NCI-H526 (cell line): ENCODE data around the gene CHRNB1.

Experiments used
- DNase-seq, 2 experiments: peaks; one replicate each; lab custom pipeline; 2025; lab: John Stamatoyannopoulos, UW

Gene CHRNB1, protein sequence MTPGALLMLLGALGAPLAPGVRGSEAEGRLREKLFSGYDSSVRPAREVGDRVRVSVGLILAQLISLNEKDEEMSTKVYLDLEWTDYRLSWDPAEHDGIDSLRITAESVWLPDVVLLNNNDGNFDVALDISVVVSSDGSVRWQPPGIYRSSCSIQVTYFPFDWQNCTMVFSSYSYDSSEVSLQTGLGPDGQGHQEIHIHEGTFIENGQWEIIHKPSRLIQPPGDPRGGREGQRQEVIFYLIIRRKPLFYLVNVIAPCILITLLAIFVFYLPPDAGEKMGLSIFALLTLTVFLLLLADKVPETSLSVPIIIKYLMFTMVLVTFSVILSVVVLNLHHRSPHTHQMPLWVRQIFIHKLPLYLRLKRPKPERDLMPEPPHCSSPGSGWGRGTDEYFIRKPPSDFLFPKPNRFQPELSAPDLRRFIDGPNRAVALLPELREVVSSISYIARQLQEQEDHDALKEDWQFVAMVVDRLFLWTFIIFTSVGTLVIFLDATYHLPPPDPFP

GRCh38 chr17:7444682-7445618 lies at the start of gene CHRNB1:
Gene CHRNB1 (plus strand): TSS chr17:7445061. CDS start chr17:7445128, 67 bp downstream.
- no peak for DNase-seq

GRCh38 chr17:7396147-7396546 lies 48.7 kb upstream of the CHRNB1 start:
- DNase-seq = no peak

GRCh38 chr17:7398612-7399011 lies 46.2 kb upstream of the CHRNB1 start:
- DNase-seq = no peak

DNA sequence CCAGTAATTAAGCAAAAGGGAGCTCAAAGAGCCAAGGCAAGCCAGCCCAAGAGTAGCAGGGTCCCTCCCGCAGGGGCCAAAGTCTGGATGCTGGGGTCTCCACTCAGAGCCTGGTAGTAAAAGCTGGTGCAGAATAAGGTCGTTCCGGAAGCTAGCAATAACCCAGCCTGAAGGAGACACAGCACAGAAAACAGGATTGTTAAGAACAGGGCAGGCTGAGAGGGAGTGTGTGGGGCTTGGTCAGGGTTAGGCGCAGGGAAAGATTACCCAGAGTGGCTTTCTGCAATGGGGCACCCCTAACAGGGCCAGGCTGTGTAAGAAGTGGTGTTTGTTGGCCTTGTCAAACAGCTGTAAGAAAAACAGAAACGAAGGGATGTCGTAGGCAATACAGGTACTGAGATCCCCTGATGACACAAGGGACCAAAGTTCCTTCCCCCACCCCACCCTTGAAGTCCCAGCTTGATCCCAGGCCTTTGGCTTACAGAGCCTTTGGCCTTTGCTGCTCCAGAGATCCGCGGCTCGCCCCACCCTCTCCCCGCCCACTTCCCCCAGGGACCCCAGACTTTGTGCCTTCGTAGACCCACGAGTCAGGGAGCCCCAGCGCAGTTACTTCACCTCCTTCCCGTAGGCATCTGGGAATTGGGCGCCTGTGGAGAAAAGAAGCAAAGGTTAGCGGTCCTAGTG lies 41.7 kb upstream of the CHRNB1 start:
- peak in 1 of 2 experiments; percentile 46 for DNase-seq

DNA sequence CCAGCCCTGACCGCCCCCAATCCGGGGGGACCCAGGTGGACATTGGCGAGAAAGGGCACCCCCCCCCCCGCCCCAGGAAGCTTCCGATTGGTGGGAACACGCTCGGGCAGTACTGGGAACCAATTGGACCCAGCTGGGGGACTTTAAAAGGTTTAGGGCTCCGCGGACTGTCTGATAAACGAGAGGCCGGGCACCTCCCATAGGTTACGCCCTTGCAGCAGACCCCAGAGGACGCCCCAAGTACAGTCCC lies 41.2 kb upstream of the CHRNB1 start:
- peak in 1 of 2 experiments; percentile 45 for DNase-seq

GRCh38 chr17:7403977-7404736 lies 40.7 kb upstream of the CHRNB1 start, which contains the start of gene TMEM256:
Gene TMEM256 (minus strand): TSS chr17:7404097. CDS start chr17:7404084, 13 bp downstream.
- DNase-seq = peak; percentile 95 to 97

DNA sequence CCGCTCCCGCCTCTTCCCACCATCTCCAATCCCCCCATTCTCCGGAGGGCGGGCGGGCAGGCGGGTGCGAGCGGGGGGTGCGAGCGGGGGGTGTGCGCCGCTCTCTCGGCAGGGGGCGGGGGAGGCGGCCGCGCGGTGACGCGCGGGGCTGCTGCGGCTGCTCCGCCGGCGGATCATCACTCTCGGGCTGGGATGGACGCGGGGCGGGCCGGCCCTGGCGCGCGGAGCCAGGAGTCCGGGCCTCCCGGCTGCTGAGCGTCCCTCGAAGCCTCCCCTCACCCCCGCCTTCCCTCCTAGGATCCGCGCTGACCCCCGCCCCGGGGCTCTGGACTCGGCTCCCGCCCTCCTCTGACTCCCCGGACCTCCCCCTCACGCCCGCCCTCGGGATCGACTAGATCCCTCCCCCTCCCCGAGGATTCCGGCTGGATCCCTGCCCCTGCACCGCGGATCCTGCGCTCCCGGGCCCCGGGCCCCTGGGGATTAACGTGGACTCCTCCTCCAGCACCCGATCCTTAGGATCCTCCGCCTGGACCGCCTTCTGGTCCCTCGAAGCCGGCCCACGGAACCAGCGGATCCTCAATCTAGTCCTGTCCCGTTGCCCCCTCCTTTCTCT lies 40.0 kb upstream of the CHRNB1 start:
- DNase-seq = peak in 1 of 2 experiments; percentile 50

GRCh38 chr17:7405350-7406234 lies 39.3 kb upstream of the CHRNB1 start:
- DNase-seq = no peak

- no peak for DNase-seq
Measured at GRCh38 chr17:7406235-7406825, 38.5 kb upstream of the CHRNB1 start.

DNA sequence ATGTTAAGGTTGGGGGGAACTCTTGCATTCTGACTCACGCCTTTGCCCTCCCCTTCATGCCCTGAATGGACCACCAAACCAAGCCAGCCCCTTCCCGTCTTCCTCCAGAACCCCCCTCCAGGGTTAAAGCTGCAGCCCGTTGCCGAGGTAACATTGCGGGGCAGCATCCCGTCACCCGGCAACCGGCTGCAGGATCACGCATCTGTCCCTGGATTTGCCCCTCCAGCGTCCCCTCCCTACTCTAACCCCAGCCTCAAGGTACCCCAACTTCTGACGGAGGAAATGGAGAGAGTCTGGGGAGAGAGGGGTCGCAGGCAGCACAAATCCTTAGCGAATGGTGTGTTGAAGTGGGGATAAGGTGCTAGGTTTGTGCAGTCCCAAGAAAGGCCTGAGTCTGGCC lies 37.8 kb upstream of the CHRNB1 start:
- DNase-seq = no peak

DNA sequence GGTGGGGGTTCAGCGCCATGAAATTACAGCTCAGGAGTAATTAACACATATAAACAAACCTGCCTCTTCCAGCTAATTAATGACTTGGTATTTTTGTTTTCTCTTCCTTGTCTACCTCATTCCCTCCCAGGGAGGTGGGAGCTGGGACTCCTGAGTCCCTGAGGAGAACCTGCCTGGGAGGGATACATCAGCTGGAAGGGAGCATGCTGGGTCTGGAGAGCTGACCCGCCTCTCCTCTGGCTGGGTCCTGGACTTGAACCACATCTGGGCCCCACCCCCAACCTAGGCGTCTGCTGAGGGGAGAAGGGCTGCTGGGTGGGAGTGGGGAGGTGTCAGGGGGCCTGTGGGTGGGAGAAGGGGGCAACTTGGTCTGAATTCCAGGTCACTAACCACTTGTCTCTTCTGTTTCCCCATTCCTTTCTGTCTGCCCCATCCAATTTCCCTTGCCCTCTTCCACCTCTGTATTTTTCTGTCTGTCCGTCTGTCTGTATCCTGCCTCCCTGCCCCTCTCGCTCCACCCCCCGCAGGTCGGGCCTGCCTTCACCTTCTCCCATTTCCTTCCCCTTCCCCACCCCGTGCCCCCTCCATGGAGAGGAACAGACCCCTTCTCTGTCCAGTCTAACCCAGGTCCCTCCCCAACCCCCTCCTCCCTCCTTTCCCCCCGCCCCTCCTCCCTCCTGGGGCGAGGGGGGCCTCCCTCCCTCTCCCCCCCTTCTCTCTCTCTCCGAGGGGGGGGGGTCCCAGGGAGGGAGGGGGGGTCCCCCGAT lies 37.2 kb upstream of the CHRNB1 start, which contains the start of gene NLGN2:
TSS of gene NLGN2 (plus strand) at position 361 of the 767 bp plus-strand sequence. CDS start 411 bp downstream, outside the sequence.
- no peak for DNase-seq

- no peak for DNase-seq
Measured at GRCh38 chr17:7408252-7408727, 36.6 kb upstream of the CHRNB1 start.

GRCh38 chr17:7408863-7409262 lies 36.0 kb upstream of the CHRNB1 start:
- DNase-seq = no peak

DNA sequence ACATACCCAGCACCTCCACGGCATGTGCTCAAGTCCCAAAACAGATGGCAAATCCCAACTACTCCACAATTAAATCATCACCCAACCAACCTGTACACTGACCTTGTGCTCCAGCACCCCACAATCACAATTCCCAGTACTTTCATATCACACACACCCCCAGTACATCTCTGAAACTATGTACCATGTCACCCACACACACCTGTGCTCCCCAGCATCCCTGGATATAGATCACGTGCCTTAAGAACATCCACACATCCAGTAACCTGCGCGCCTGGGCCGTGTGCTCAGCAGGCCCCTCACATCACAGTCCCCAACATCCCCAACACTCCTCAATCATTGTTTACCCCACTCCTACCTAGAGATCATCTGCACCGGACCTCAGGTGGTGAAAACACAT lies 35.1 kb upstream of the CHRNB1 start:
- DNase-seq = no peak

DNA sequence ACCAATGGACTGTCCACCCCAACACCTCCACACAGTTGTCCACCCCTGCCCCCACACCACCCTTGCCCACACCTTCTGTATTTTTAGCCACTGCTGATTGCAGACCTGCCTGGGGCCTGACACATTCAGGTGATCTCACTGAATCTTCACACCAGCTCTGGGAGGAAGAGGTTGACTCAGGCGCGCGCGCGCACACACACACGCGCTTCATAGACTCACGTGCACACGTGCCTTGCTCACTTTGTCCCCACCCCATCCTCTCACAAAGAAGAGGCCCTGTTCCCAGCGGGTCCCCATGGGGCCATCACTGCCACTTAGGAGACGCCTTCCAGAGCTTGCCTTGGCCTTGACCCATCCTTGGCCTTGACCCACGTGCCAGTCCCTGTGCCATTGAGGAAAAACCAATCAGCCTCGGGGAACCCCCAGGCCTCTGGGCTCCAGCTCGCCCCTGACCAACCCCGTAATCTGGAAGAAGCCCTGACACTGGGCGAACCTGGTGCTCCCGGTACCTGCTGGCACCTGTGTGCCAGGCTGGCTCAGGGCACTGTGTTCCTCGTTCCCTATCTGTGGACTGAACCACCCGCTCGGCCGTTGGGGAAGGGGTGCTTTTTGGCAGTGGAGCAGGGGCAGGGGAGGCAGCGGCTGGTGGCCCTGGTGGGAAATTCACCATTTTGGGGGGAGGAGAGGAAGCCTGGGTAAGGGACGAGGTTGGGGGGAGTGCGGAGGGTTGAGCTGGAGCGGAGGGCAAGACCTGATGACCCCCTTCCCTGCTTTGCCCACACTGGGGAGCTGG lies 34.0 kb upstream of the CHRNB1 start:
- DNase-seq = no peak

DNA sequence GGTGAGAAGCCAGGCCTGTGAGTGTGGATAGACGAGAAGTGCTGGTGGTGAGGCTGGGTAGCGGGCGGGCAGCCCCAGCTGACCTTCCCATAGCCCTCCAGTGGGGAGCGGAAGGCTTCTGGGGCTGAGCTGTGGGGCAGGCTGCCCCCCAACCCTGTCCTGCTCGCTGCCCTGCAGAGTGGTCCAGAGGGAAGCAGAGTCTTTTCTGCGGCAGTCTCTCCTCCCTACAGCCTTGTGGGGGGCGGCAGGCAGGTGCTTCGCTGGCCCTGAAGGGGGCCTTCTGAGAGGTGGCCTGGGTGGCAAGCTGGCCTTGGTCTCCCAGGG lies 33.5 kb upstream of the CHRNB1 start:
- no peak for DNase-seq

DNA sequence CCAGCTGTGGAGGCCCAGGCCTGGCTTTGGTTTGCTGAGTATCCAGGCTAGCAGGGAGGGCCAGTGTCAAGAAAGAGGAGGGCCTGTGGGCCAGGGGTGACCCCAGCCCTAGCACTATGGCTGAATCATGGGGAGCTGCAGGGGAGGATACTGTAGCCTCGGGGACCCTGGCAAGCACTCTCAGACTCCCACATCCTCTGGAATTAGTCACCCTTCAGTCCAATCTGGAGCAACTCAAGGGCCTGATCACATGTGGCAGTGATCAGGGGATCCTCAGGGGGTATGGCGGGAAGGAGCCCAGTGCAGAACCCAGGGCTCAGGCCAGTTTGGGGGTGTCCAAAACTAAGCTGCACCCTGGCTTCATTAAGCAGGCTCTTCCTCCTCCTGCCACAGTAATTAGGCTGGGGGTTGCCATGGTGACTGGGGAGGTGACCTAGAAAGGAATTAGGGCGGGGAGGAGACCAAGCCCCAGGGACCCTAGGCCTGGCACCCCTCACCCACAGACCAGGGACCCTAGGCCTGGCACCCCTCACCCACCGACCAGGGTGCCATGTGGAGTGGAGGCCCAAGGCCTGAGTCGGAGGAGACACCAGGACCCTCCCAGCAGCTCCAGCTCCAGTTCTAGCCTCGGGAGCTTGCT lies 31.4 kb upstream of the CHRNB1 start:
- no peak for DNase-seq
